WTC11 (cell line): ENCODE results near the gene MAPKAPK5. TPM values are rescaled to one million over a fixed set of nuclear protein-coding genes. Genes with fewer than 3 reads are reported as not detected.

Source experiments
- ATAC-seq: fragments of 200-7000 bp; cut with Tn5 transposase; 2 replicates; pipeline ENCODE4 v1.10.0; 2021; ENCODE audit warnings: mild to moderate bottlenecking, moderate library complexity
- CTCF ChIA-PET: fragments of 300-600 bp; sonication (Branson Sonifier 250); formaldehyde crosslinking; loops from one replicate; lab custom pipeline; 2021; ENCODE audit warnings: antibody characterized with exemption; lab: Charles Lee
- POLR2A ChIA-PET: fragments of 350-600 bp; sonication (Branson Sonifier 250); formaldehyde crosslinking; loops from one replicate; lab custom pipeline; 2021; ENCODE audit warnings: antibody characterized with exemption; lab: Charles Lee
- DNase-seq: peaks from one replicate; pipeline ENCODE4 v3.0.0; 2021; ENCODE audit warnings: low spot score
- H3K27ac Mint-ChIP-seq: 2 replicates; pipeline ENCODE4 v1.8.0; 2021; ENCODE audit warnings: mixed read lengths
- H3K27me3 Mint-ChIP-seq: 2 replicates; pipeline ENCODE4 v1.8.0; 2021; ENCODE audit warnings: low read depth, mild to moderate bottlenecking, moderate library complexity, mixed read lengths
- H3K36me3 Mint-ChIP-seq: 2 replicates; pipeline ENCODE4 v1.8.0; 2021; ENCODE audit warnings: mixed read lengths
- H3K4me1 Mint-ChIP-seq: 2 replicates; pipeline ENCODE4 v1.8.0; 2022; ENCODE audit warnings: mixed read lengths
- H3K4me3 Mint-ChIP-seq: 2 replicates; pipeline ENCODE4 v1.8.0; 2021; ENCODE audit warnings: mild to moderate bottlenecking, moderate library complexity, mixed read lengths
- H3K9me3 Mint-ChIP-seq: 2 replicates; pipeline ENCODE4 v1.8.0; 2021; ENCODE audit warnings: mixed read lengths
- ATF1 ChIP-seq: sonication (generic); formaldehyde crosslinking; IDR thresholded peaks from 2 replicates; pipeline ENCODE4 v1.8.1; 2023; ENCODE audit warnings: mild to moderate bottlenecking, moderate library complexity, missing genetic modification reagents
- CBFB ChIP-seq: sonication (generic); formaldehyde crosslinking; IDR thresholded peaks from 2 replicates; pipeline ENCODE4 v1.8.1; 2022; ENCODE audit warnings: mild to moderate bottlenecking, low read depth, missing genetic modification reagents
- CREM ChIP-seq: sonication (generic); formaldehyde crosslinking; IDR thresholded peaks from 2 replicates; pipeline ENCODE4 v1.8.1; 2022; ENCODE audit warnings: mild to moderate bottlenecking, missing genetic modification reagents, moderate library complexity
- FOXJ3 ChIP-seq: sonication (generic); formaldehyde crosslinking; IDR thresholded peaks from 2 replicates; pipeline ENCODE4 v1.9.0; 2021; ENCODE audit warnings: missing genetic modification reagents, mild to moderate bottlenecking, borderline replicate concordance
- FOXK1 ChIP-seq: sonication (generic); formaldehyde crosslinking; IDR thresholded peaks from 2 replicates; pipeline ENCODE4 v1.8.0; 2022; ENCODE audit warnings: mild to moderate bottlenecking, moderate library complexity, missing genetic modification reagents
- FOXP1 ChIP-seq: sonication (generic); formaldehyde crosslinking; IDR thresholded peaks from 2 replicates; pipeline ENCODE4 v1.8.0; 2022; ENCODE audit warnings: missing genetic modification reagents, mild to moderate bottlenecking, moderate library complexity, borderline replicate concordance
- GABPB1 ChIP-seq: sonication (generic); formaldehyde crosslinking; IDR thresholded peaks from 2 replicates; pipeline ENCODE4 v1.8.1; 2023; ENCODE audit warnings: mild to moderate bottlenecking, missing genetic modification reagents
- GRHL2 ChIP-seq: fragments of 250-450 bp; sonication (Bioruptor Pico); IDR thresholded peaks from 2 replicates; pipeline ENCODE4 v1.8.0; 2022; ENCODE audit warnings: mild to moderate bottlenecking, moderate library complexity; ENCODE audit not compliant: insufficient replicate concordance, severe bottlenecking
- JUN ChIP-seq: sonication (generic); formaldehyde crosslinking; IDR thresholded peaks from 2 replicates; pipeline ENCODE4 v1.8.0; 2023; ENCODE audit warnings: mild to moderate bottlenecking, missing genetic modification reagents
- NFATC4 ChIP-seq: fragments of 250-450 bp; sonication (Bioruptor Pico); IDR thresholded peaks from 2 replicates; pipeline ENCODE4 v1.9.0; 2021; ENCODE audit warnings: mild to moderate bottlenecking
- NR2C2 ChIP-seq: sonication (generic); formaldehyde crosslinking; IDR thresholded peaks from 2 replicates; pipeline ENCODE4 v1.8.0; 2022; ENCODE audit warnings: mild to moderate bottlenecking, missing genetic modification reagents
- NR3C1 ChIP-seq: sonication (generic); formaldehyde crosslinking; conservative IDR thresholded peaks from 2 replicates; pipeline ENCODE4 v1.8.1; 2023; ENCODE audit warnings: low read depth, mild to moderate bottlenecking, missing genetic modification reagents
- OVOL2 ChIP-seq: fragments of 250-450 bp; sonication (Bioruptor Pico); IDR thresholded peaks from 2 replicates; pipeline ENCODE4 v1.9.0; 2021; ENCODE audit warnings: mild to moderate bottlenecking, borderline replicate concordance
- RELA ChIP-seq: sonication (generic); formaldehyde crosslinking; IDR thresholded peaks from 2 replicates; pipeline ENCODE4 v1.8.1; 2022; ENCODE audit warnings: missing genetic modification reagents, mild to moderate bottlenecking, borderline replicate concordance
- SOX15 ChIP-seq: fragments of 250-450 bp; sonication (Bioruptor Pico); IDR thresholded peaks from 2 replicates; pipeline ENCODE4 v1.9.0; 2021; ENCODE audit warnings: mild to moderate bottlenecking
- TCF7 ChIP-seq: sonication (generic); formaldehyde crosslinking; IDR thresholded peaks from 2 replicates; pipeline ENCODE4 v1.8.0; 2022; ENCODE audit warnings: mild to moderate bottlenecking, low read depth, missing genetic modification reagents, moderate library complexity
- TP53 ChIP-seq: sonication (generic); formaldehyde crosslinking; IDR thresholded peaks from 2 replicates; pipeline ENCODE4 v1.8.1; 2023; ENCODE audit warnings: mild to moderate bottlenecking, missing genetic modification reagents
- ZNF121 ChIP-seq: sonication (generic); formaldehyde crosslinking; IDR thresholded peaks from 2 replicates; pipeline ENCODE4 v1.8.0; 2023; ENCODE audit warnings: missing genetic modification reagents
- ZNF138 ChIP-seq: sonication (generic); formaldehyde crosslinking; conservative IDR thresholded peaks from 2 replicates; pipeline ENCODE4 v1.8.1; 2022; ENCODE audit warnings: mild to moderate bottlenecking, moderate library complexity, missing genetic modification reagents
- ZNF416 ChIP-seq: fragments of 250-450 bp; sonication (Bioruptor Pico); IDR thresholded peaks from 2 replicates; pipeline ENCODE4 v1.9.0; 2021; ENCODE audit warnings: mild to moderate bottlenecking, inconsistent platforms
- total RNA-seq: library from RNA; stranded (reverse); gene quantifications from 3 replicates; pipeline ENCODE4 v1.2.3, GENCODE V29; 2021
- TF ChIP-seq, protein P1 (sequence below): sonication (generic); formaldehyde crosslinking; IDR thresholded peaks from 2 replicates; pipeline ENCODE4 v1.8.1; 2023; ENCODE audit warnings: mild to moderate bottlenecking, missing genetic modification reagents, borderline replicate concordance
- TF ChIP-seq, protein P2 (sequence below): sonication (generic); formaldehyde crosslinking; IDR thresholded peaks from 2 replicates; pipeline ENCODE4 v1.8.1; 2023; ENCODE audit warnings: mild to moderate bottlenecking, missing genetic modification reagents
- TF ChIP-seq, protein P3 (sequence below): sonication (generic); formaldehyde crosslinking; IDR thresholded peaks from 2 replicates; pipeline ENCODE4 v1.8.0; 2023; ENCODE audit warnings: missing genetic modification reagents

MAPKAPK5 gene
- total RNA-seq, 1 experiment from 2014 or later, result 81.8 TPM

DNA sequence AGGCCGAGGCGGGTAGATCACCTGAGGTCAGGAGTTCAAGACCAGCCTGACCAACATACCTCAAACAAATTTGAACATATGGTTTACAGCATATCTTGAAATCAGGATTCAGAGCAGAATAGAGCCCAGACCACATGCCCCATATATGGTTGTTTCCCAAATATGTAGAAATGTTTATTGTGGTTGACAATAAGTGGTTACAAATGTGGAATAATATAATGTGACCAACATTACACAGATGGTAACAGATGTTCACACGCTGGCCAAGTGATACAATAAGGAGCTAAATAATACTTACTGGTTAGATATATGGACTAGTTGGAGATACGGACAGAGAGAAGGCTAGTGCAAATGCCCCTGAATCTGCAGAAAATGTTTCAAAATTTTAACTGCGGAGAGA, 85.3 kb downstream of the MAPKAPK5 start:
- ATAC-seq (no peak), DNase-seq (no peak)
- TF ChIP-seq SOX15 (CRISPR knock-in tag), result no peak
- TF ChIP-seq ZNF121 (CRISPR knock-in tag), result no peak
- TF ChIP-seq, protein P1, sequence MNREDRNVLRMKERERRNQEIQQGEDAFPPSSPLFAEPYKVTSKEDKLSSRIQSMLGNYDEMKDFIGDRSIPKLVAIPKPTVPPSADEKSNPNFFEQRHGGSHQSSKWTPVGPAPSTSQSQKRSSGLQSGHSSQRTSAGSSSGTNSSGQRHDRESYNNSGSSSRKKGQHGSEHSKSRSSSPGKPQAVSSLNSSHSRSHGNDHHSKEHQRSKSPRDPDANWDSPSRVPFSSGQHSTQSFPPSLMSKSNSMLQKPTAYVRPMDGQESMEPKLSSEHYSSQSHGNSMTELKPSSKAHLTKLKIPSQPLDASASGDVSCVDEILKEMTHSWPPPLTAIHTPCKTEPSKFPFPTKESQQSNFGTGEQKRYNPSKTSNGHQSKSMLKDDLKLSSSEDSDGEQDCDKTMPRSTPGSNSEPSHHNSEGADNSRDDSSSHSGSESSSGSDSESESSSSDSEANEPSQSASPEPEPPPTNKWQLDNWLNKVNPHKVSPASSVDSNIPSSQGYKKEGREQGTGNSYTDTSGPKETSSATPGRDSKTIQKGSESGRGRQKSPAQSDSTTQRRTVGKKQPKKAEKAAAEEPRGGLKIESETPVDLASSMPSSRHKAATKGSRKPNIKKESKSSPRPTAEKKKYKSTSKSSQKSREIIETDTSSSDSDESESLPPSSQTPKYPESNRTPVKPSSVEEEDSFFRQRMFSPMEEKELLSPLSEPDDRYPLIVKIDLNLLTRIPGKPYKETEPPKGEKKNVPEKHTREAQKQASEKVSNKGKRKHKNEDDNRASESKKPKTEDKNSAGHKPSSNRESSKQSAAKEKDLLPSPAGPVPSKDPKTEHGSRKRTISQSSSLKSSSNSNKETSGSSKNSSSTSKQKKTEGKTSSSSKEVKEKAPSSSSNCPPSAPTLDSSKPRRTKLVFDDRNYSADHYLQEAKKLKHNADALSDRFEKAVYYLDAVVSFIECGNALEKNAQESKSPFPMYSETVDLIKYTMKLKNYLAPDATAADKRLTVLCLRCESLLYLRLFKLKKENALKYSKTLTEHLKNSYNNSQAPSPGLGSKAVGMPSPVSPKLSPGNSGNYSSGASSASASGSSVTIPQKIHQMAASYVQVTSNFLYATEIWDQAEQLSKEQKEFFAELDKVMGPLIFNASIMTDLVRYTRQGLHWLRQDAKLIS, result no peak
- no peak for TF ChIP-seq ZNF416 (CRISPR knock-in tag)
- H3K4me1 Mint-ChIP-seq, result peaks cover 1% of the 10 kb centered on the region; the same call in 1 of the 2 replicates
- no peak overlapping the region for H3K4me3 Mint-ChIP-seq
- ChIA-PET POLR2A (interaction anchor here (0.5 kb wide), 1 partner anchor 123 kb away, joined by 5 read pairs; no protein-coding TSS in a partner anchor), CTCF (interaction anchor here (0.8 kb wide), 1 partner anchor 23 kb away, joined by 3 read pairs; no protein-coding TSS in a partner anchor)
- no peak overlapping the region for H3K27ac Mint-ChIP-seq
- no peaks in the 10 kb centered on the region for H3K9me3 Mint-ChIP-seq
- no peaks in the 10 kb centered on the region for H3K27me3 Mint-ChIP-seq
- no peaks in the 10 kb centered on the region for H3K36me3 Mint-ChIP-seq

DNA sequence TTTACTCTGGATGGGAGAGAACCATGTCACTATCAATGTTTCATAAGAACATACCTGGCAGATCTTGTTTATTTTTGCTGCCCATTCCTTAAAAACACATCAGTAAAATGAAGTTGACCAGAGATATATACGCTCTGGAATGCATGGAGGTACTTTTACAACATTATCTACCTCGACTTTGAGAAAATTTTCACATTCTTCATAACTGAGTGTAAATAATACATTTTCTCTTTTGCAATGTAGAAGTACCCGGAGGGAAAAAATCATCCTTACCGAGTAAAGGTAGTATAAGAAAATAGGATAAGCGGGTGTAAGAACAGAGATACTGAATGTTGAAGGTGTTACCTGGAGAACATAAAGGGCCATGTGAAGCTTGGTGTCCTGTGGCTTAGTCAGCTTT, 90.2 kb downstream of the MAPKAPK5 start:
- Mint-ChIP-seq H3K9me3 (no peaks in the 10 kb centered on the region), H3K27ac (no peak overlapping the region), H3K36me3 (no peaks in the 10 kb centered on the region), H3K4me3 (no peak overlapping the region), H3K4me1 (peaks cover 11% of the 10 kb centered on the region), H3K27me3 (no peaks in the 10 kb centered on the region)
- POLR2A ChIA-PET, result no interaction called here
- DNase-seq, result no peak
- TF ChIP-seq, protein P2, sequence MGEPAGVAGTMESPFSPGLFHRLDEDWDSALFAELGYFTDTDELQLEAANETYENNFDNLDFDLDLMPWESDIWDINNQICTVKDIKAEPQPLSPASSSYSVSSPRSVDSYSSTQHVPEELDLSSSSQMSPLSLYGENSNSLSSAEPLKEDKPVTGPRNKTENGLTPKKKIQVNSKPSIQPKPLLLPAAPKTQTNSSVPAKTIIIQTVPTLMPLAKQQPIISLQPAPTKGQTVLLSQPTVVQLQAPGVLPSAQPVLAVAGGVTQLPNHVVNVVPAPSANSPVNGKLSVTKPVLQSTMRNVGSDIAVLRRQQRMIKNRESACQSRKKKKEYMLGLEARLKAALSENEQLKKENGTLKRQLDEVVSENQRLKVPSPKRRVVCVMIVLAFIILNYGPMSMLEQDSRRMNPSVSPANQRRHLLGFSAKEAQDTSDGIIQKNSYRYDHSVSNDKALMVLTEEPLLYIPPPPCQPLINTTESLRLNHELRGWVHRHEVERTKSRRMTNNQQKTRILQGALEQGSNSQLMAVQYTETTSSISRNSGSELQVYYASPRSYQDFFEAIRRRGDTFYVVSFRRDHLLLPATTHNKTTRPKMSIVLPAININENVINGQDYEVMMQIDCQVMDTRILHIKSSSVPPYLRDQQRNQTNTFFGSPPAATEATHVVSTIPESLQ (CRISPR knock-in tag), result no peak
- no peak for TF ChIP-seq GABPB1 (CRISPR knock-in tag)
- TF ChIP-seq ATF1 (CRISPR knock-in tag), result no peak
- TF ChIP-seq FOXK1 (CRISPR knock-in tag), result no peak
- no peak for TF ChIP-seq ZNF416 (CRISPR knock-in tag)
- TF ChIP-seq NR2C2 (CRISPR knock-in tag), result no peak
- TF ChIP-seq RELA, result no peak
- TF ChIP-seq CREM (CRISPR knock-in tag), result no peak
- no peak for TF ChIP-seq NFATC4 (CRISPR knock-in tag)
- no peak for TF ChIP-seq TCF7
- TF ChIP-seq FOXJ3 (CRISPR knock-in tag), result no peak
- no peak for TF ChIP-seq OVOL2 (CRISPR knock-in tag)
- no peak for TF ChIP-seq CBFB
- TF ChIP-seq TP53 (CRISPR knock-in tag), result no peak
- no peak for TF ChIP-seq NR3C1
- no peak for TF ChIP-seq FOXP1
- TF ChIP-seq, protein P3, sequence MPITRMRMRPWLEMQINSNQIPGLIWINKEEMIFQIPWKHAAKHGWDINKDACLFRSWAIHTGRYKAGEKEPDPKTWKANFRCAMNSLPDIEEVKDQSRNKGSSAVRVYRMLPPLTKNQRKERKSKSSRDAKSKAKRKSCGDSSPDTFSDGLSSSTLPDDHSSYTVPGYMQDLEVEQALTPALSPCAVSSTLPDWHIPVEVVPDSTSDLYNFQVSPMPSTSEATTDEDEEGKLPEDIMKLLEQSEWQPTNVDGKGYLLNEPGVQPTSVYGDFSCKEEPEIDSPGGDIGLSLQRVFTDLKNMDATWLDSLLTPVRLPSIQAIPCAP, result no peak
- TF ChIP-seq JUN, result no peak
- TF ChIP-seq GRHL2 (CRISPR knock-in tag), result no peak
- no peak for TF ChIP-seq ZNF138 (CRISPR knock-in tag)
- ATAC-seq, result no peak
- CTCF ChIA-PET, result interaction anchor here (1.4 kb wide), 1 partner anchor 119 kb away, joined by 4 read pairs; no protein-coding TSS in a partner anchor
